Stimulated activated naive CD8-positive, alpha-beta T cell treated with anti-CD3 and anti-CD28 coated beads, Interleukin-15, Interleukin-2, amounts not matched to agents 100 U/mL and 50 U/mL, for 24 hours (primary cell): Measurements from ENCODE around the gene GAS2L2.

ENCODE experiments used
- ATAC-seq: fragments of 150-1000 bp; cut with Tn5 transposase; one replicate; pipeline ENCODE4 v1.10.0; 2021
- DNase-seq: peaks from one replicate; pipeline ENCODE4 v3.0.0; 2021

The GAS2L2 gene

DNA sequence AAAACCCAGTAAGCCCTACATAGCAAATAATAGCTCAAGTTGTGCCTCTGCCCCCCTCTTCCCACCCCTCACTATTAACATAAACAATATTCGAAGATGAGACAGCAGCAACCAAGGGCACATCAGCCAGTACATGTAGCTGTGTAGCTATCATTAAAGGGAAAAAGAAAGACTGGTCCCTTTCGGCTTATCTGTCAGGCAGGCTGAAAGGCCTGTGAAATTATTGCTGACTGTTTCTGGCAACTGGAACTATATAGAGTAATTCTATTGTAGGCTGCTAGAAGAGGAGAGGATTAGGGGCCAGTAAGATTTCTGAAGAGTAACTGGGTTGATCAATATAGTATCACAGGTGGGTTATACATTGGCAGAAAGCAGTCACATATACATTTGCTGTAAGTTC lies 58.1 kb downstream of the GAS2L2 start:
- DNase-seq (no peak), ATAC-seq (no peak)
